Measurements from ENCODE around the gene SUSD4. TPM values are rescaled to one million over a fixed set of nuclear protein-coding genes. Genes with fewer than 3 reads are reported as not detected.

The SUSD4 gene
- total RNA-seq, 2 experiments from 2014 or later: 1.1 to 1.8 TPM

DNA sequence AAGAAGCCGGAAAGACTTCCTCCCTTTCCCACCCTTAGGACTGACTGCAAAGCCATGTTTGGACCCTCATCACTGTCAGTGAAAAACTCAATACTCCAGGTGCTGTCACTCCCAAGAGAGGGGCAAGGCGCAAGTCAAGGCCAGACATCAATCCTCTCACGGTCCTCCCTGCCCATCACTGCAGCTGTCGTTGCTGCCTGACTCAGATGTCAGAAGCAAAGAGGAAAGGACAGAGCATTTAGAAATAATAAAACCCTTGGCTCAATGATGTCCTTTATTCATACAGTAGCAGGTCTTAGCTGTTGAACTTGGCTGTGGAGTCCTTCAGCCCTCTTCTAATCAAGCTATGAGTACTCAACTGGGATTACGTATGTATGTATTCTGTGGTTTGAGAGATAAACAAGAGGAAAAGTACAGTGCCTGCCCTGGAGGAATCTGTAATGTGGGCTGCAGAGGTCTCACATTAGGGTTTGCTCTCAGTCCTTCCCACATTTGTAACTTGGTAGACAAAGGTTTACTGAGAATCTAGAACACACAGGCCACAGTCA, 13.5 kb downstream of the SUSD4 start:
- Mint-ChIP-seq H3K4me1 (ENCODE audit: low read depth) (peaks cover 2% of the 10 kb centered on the region), H3K27me3 (ENCODE audit: low read depth) (no peaks in the 10 kb centered on the region), H3K27ac (no peak overlapping the region), H3K9me3 (no peaks in the 10 kb centered on the region), H3K36me3 (ENCODE audit: low read depth) (no peaks in the 10 kb centered on the region), H3K4me3 (no peak overlapping the region)
- intact Hi-C loops (cut with micrococcal nuclease): no loop called here
- CTCF ChIA-PET: interaction anchor here (1.1 to 1.7 kb wide), 2 partner anchors 8 to 73 kb away, joined by 3 to 6 read pairs; no protein-coding TSS in a partner anchor
- DNase-seq: no peak

DNA sequence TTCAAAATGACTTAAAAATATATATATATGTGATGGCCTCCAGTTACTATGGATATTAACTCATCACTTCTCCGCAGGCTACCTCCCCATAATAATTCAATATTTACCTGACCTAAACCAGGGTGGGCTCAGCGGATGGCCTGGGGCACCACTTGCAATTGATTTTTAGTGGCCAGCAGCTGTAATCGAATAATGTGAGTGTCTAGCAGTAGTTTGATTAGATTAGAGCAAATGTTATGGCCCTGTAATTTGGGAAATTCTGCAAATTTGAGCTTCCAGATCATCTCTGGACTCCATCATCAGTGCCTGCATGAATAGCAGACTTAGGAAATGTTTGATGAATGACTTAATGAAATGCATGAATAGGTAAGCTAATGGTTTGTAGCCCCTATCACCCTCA, 14.7 kb downstream of the SUSD4 start:
- no peaks in the 10 kb centered on the region for H3K36me3 Mint-ChIP-seq (ENCODE audit: low read depth)
- H3K4me1 Mint-ChIP-seq (ENCODE audit: low read depth): peaks cover 2% of the 10 kb centered on the region
- CTCF ChIA-PET: interaction anchor here (1.1 to 1.7 kb wide), 2 partner anchors 9 to 72 kb away, joined by 3 to 6 read pairs; no protein-coding TSS in a partner anchor
- no peak overlapping the region for H3K4me3 Mint-ChIP-seq
- intact Hi-C loops (cut with micrococcal nuclease): no loop called here
- DNase-seq: no peak
- no peak overlapping the region for H3K27ac Mint-ChIP-seq
- H3K9me3 Mint-ChIP-seq: no peaks in the 10 kb centered on the region
- H3K27me3 Mint-ChIP-seq (ENCODE audit: low read depth): no peaks in the 10 kb centered on the region

DNA sequence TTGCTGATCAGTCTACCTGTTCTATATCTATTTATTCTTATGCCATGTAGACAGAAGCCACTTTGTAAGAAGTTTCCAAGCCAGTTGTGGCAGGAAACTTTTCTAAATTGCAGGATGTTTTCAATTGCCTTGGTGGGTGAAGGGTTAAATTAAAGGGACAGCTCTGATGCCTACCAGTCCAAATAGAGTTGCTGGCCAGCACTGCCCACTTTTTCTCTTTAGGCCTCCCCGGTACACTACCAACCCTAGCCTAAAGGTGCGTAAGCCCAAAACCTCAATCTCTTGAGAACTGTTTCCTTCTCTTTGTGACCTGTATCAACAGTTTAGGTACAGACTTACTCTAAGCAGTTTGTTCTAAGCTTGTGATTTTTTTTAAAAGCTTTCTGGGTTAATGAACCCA, 15.5 kb downstream of the SUSD4 start:
- Mint-ChIP-seq H3K27me3 (ENCODE audit: low read depth) (no peaks in the 10 kb centered on the region), H3K9me3 (no peaks in the 10 kb centered on the region), H3K36me3 (ENCODE audit: low read depth) (no peaks in the 10 kb centered on the region), H3K27ac (no peak overlapping the region), H3K4me3 (no peak overlapping the region), H3K4me1 (ENCODE audit: low read depth) (peaks cover 2% of the 10 kb centered on the region)
- no peak for DNase-seq
- CTCF ChIA-PET: no interaction called here
- intact Hi-C loops (cut with micrococcal nuclease): no loop called here

DNA sequence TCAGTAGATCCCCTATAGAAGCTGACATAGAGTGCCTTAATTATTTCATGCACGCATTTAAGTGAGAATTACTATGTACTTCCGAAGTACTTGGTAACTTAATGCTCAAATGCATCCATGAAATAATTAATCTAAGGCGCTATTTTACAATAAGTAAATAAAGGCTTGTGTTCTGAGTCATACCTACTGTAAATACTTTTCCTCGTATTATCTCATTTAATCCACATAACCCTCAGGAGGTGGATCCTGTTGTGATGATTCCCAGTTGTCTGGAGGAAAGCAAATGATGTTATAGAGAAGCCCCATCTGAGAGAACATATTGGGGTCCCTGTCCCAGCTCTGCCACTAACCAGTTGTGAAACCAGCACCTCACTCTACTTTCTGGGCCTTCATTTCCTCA, 16.4 kb downstream of the SUSD4 start:
- CTCF ChIA-PET: no interaction called here

DNA sequence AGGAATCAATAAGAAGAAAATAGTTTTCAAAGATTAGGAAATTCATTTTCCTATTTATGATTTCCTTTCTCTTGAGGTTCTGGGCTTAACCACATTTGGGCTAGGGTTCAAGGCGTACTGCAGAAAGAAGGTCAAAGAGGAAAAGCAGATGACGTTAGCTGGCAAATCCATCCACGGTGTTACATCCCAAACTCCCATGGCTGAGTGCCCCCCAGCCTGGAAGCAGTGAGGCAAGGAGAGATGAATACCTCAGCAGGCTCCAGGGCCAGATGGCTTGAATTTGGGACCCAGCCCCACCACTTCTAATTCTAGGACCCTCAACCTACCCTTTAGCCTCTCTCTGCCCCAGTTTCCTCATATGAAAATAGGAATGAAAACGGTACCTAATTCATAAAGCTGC, 17.7 kb downstream of the SUSD4 start:
- Mint-ChIP-seq H3K27me3 (ENCODE audit: low read depth) (no peaks in the 10 kb centered on the region), H3K27ac (no peak overlapping the region), H3K9me3 (no peaks in the 10 kb centered on the region), H3K4me1 (ENCODE audit: low read depth) (peaks cover 2% of the 10 kb centered on the region), H3K36me3 (ENCODE audit: low read depth) (no peaks in the 10 kb centered on the region), H3K4me3 (no peak overlapping the region)
- CTCF ChIA-PET: no interaction called here
- no peak for DNase-seq
- intact Hi-C loops (cut with micrococcal nuclease): no loop called here

More for the DNA sequence above, 16.4 kb downstream of the SUSD4 start:
- no peaks in the 10 kb centered on the region for H3K9me3 Mint-ChIP-seq
- intact Hi-C loops (cut with micrococcal nuclease): no loop called here
- H3K27me3 Mint-ChIP-seq (ENCODE audit: low read depth): no peaks in the 10 kb centered on the region
- no peaks in the 10 kb centered on the region for H3K36me3 Mint-ChIP-seq (ENCODE audit: low read depth)
- H3K4me3 Mint-ChIP-seq: no peak overlapping the region
- peaks cover 2% of the 10 kb centered on the region for H3K4me1 Mint-ChIP-seq (ENCODE audit: low read depth)
- no peak overlapping the region for H3K27ac Mint-ChIP-seq
- no peak for DNase-seq

DNA sequence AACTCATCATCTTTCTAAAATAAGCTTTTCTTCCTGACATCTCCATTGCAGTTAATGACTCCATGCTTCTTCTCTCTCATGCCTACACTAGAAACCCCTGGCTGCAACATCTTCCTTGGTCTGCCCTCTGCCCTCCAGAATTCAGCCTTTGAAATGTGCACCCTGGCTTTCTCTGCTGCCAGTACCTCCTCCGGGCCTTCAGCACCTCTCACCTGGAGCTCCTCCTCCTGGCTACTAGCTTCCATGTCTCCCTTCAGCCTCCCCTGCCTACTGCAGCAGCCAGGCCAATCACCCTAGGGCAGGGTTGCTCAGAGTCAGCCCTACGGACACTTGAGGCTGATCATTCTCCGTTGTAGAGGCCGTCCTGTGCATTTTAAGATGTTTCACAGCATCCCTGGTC, 18.3 kb downstream of the SUSD4 start:
- CTCF ChIA-PET: no interaction called here
- no peaks in the 10 kb centered on the region for H3K9me3 Mint-ChIP-seq
- no peak overlapping the region for H3K4me3 Mint-ChIP-seq
- no peaks in the 10 kb centered on the region for H3K36me3 Mint-ChIP-seq (ENCODE audit: low read depth)
- intact Hi-C loops (cut with micrococcal nuclease): no loop called here
- no peak overlapping the region for H3K27ac Mint-ChIP-seq
- H3K27me3 Mint-ChIP-seq (ENCODE audit: low read depth): no peaks in the 10 kb centered on the region
- no peak for DNase-seq
- H3K4me1 Mint-ChIP-seq (ENCODE audit: low read depth): peaks cover 2% of the 10 kb centered on the region

DNA sequence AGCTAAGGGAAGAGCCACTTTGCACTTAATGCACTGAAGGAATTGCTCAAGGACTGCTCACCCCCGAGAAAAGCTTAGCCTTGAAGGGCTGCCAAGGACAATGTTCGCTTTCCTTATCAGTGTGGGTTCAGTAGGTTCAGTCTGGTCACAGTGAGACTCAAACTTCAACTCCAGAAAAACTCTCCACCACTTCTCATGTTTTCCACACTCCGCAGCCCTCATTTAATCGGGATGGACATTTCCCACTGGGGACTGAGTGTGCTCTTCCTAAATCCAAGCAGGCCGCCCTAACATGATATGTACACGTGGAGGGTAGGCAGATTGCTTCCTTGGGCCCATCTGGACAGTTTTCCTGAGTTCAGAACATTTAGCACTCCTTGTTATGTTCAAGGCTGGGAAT, 19.5 kb downstream of the SUSD4 start:
- DNase-seq: no peak
- intact Hi-C loops (cut with micrococcal nuclease): no loop called here
- Mint-ChIP-seq H3K27me3 (ENCODE audit: low read depth) (no peaks in the 10 kb centered on the region), H3K4me3 (no peak overlapping the region), H3K4me1 (ENCODE audit: low read depth) (peaks cover 2% of the 10 kb centered on the region), H3K36me3 (ENCODE audit: low read depth) (no peaks in the 10 kb centered on the region), H3K9me3 (no peaks in the 10 kb centered on the region), H3K27ac (no peak overlapping the region)
- CTCF ChIA-PET: no interaction called here

DNA sequence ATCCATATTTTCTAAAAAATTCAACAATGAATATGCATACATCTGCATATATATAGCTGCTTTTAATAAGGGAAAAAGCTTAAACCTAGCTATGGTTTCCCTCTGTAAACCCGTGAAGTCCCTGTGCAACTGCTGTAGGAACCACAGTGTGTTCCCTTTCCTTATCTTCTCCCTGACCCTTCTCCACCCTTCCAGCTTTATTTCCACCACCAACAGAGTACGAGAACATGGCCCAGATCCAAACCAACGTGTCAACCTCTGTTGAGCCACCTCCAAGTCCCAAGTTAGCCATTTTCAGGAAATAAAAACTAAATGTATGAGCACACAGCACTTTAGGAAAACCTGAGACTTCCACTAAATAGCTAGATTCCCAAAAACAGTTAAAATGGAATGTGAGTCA, 20.3 kb downstream of the SUSD4 start:
- no peaks in the 10 kb centered on the region for H3K9me3 Mint-ChIP-seq
- no peak overlapping the region for H3K4me3 Mint-ChIP-seq
- no peaks in the 10 kb centered on the region for H3K36me3 Mint-ChIP-seq (ENCODE audit: low read depth)
- CTCF ChIA-PET: no interaction called here
- no peak overlapping the region for H3K27ac Mint-ChIP-seq
- intact Hi-C loops (cut with micrococcal nuclease): no loop called here
- peaks cover 2% of the 10 kb centered on the region for H3K4me1 Mint-ChIP-seq (ENCODE audit: low read depth)
- no peak for DNase-seq
- H3K27me3 Mint-ChIP-seq (ENCODE audit: low read depth): no peaks in the 10 kb centered on the region

DNA sequence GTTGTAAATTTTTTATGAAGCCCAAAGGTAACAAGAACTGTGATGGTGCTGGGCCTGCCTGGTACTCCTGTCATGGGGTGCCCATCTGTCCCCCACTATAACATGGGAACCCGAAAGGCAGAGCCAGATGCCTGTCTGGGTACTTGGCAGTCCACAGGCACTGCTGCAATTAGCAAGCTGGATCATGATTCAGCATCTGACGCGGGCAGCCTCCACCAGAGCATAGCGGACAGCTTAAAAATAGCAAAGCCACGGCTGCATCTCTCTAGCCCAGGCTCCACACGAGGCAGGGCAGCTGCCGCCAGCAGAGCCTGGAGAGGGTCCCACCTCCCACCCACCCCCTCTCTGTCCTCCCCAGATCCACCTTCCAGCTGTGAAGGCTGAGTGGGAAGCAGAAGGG, 22.9 kb downstream of the SUSD4 start:
- no peak overlapping the region for H3K27ac Mint-ChIP-seq
- H3K4me3 Mint-ChIP-seq: no peak overlapping the region

DNA sequence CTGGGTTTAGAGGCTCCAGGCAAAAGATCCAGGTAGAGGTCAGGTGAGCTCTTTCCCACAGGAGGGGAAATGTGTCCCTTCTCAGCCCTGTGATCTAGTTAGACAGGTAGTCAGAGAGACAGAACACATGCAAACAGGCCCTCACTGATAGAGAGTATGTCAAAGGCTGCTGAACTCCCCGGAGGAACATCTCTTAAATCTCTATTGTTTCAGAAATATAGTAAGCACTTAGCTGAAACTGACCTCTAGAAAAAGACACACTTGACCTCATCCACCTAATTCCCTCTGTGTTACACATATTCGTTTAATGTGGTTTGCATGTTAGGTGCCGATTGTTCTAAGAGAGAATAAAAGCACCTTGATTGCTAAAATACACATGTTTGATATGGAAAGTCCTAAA, 23.3 kb downstream of the SUSD4 start:
- CTCF ChIA-PET: interaction anchor here (1.3 kb wide), 1 partner anchor 24 kb away, joined by 5 read pairs; the partner anchor contains the start of gene SUSD4
- no peak for DNase-seq
- Mint-ChIP-seq H3K36me3 (ENCODE audit: low read depth) (no peaks in the 10 kb centered on the region), H3K9me3 (no peaks in the 10 kb centered on the region), H3K27me3 (ENCODE audit: low read depth) (no peaks in the 10 kb centered on the region), H3K4me3 (no peak overlapping the region), H3K27ac (no peak overlapping the region), H3K4me1 (ENCODE audit: low read depth) (no peaks in the 10 kb centered on the region)
- intact Hi-C loops (cut with micrococcal nuclease): no loop called here

More for the DNA sequence above, 22.9 kb downstream of the SUSD4 start:
- Mint-ChIP-seq H3K4me1 (ENCODE audit: low read depth) (no peaks in the 10 kb centered on the region), H3K36me3 (ENCODE audit: low read depth) (no peaks in the 10 kb centered on the region), H3K27me3 (ENCODE audit: low read depth) (no peaks in the 10 kb centered on the region), H3K9me3 (no peaks in the 10 kb centered on the region)
- no peak for DNase-seq
- intact Hi-C loops (cut with micrococcal nuclease): no loop called here
- CTCF ChIA-PET: interaction anchor here (1.3 kb wide), 1 partner anchor 24 kb away, joined by 5 read pairs; the partner anchor contains the start of gene SUSD4

DNA sequence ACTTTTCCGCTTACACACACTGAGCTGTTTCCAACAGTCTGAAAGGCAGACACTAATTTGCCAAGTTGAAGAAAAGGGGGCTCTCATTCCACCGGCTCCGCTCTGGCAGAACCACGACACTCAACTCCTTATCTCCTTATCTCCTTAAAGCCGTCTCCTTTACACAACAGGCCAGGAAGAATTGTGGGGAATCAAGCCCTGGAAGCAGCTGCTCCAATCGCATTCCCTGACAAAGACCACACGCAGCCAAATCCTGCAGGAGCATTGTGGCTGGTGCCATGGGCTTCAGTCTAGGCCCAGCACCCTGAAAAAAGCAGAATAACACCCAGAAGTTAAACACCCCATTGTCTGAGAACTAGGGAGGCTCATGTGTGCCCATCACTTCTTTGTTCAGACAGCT, 24.1 kb downstream of the SUSD4 start:
- no peak overlapping the region for H3K4me3 Mint-ChIP-seq
- no peaks in the 10 kb centered on the region for H3K4me1 Mint-ChIP-seq (ENCODE audit: low read depth)
- CTCF ChIA-PET: interaction anchor here (0.9 to 1.3 kb wide), 2 partner anchors 25 to 216 kb away, joined by 5 read pairs; partner anchors contain the start of gene SUSD4
- no peaks in the 10 kb centered on the region for H3K36me3 Mint-ChIP-seq (ENCODE audit: low read depth)
- no peak overlapping the region for H3K27ac Mint-ChIP-seq
- H3K27me3 Mint-ChIP-seq (ENCODE audit: low read depth): no peaks in the 10 kb centered on the region
- H3K9me3 Mint-ChIP-seq: no peaks in the 10 kb centered on the region
- intact Hi-C loops (cut with micrococcal nuclease): no loop called here
- no peak for DNase-seq

DNA sequence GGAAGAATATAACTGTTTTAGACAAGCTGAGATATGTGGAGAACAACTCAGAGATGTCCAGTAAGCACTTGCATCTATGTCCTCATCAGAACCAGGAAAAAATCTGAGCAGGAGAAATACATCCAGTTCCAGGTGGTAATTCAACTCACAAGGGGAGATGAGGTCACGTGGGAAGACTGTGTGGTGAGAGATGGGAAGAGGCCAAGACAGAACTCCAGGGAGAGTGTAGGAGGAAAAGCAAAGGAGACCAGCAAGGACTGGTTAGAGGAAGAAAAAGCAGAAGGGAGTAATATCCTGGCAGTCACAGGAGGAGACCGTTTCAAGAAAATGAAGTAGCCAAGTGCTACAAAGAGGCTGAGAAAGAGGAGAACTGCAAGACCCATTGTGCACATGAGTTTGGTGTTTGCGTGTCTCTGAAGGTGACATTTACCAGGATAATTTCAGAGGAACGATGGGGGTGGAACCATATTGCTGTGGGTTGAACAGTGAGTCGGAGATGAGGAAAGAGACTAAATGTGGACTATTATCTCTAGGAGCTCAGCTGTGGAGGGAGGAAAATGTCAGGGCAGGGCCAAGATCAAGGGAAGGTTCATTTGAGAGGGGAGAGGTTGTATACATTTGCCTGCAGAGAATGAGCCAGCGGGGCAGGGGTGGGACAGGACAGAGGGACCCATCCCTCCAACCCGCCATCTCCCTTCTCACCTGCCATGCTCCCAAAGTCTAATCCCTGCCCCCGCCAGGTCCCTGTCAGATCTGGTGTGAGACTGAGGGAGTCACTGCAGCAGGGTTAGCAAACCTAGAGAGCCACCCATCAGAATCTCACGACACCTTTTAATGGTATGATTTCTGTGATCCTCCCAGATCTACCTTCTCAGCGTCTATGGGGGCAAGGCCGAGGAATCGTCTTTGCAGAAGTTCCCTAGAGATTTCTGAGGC, 24.9 kb downstream of the SUSD4 start:
- intact Hi-C loops (cut with micrococcal nuclease): no loop called here
- CTCF ChIA-PET: interaction anchor here (0.9 kb wide), 1 partner anchor 215 kb away, joined by 5 read pairs; no protein-coding TSS in a partner anchor
- no peak overlapping the region for H3K4me3 Mint-ChIP-seq
- H3K27ac Mint-ChIP-seq: no peak overlapping the region
- no peak for DNase-seq
- H3K4me1 Mint-ChIP-seq (ENCODE audit: low read depth): no peaks in the 10 kb centered on the region
- H3K27me3 Mint-ChIP-seq (ENCODE audit: low read depth): no peaks in the 10 kb centered on the region
- no peaks in the 10 kb centered on the region for H3K9me3 Mint-ChIP-seq
- H3K36me3 Mint-ChIP-seq (ENCODE audit: low read depth): no peaks in the 10 kb centered on the region
